ENCODE results near the gene RNPS1. TPM values are rescaled to one million over a fixed set of nuclear protein-coding genes. Genes with fewer than 3 reads are reported as not detected.

The RNPS1 gene
- total RNA-seq, 2 experiments from 2014 or later = 225 to 339 TPM

DNA sequence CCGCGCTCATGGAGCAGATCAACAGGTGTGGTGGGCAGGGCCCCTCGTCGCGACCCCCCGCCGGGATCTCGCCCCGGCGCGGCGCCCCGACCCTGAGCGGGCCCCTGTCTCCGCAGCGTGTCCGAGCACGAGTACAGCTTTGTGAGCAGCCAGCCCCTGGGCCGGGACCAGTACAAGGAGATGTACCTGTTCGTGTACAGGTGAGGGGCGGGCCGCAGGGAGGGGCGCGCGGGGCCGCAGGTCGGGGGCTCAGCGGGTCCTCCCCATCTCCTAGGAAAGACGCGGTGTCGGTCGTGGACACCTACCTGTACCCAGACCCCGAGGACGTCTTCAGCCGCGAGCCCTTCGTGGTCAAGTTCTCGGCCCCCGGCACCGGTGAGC is 30.8 kb downstream of the RNPS1 start:
- no TSS peak for BruUV-seq (replicated peaks)
- Histone ChIP-seq H3K9me2 (ENCODE audit: insufficient read depth, low read length) (no peaks in the 10 kb centered on the region), H3K4me2 (ENCODE audit: low read length) (no peak overlapping the region), H2AFZ (ENCODE audit: low read length) (no peak overlapping the region), H3K4me1 (ENCODE audit: insufficient read depth, low read length, poor library complexity, severe bottlenecking) (no peaks in the 10 kb centered on the region), H3K9me3 (ENCODE audit: low read length) (no peaks in the 10 kb centered on the region), H4K20me1 (ENCODE audit: insufficient read depth, low read length) (no peaks in the 10 kb centered on the region), H3K4me3 (ENCODE audit: low read depth, low read length, poor library complexity, severe bottlenecking) (no peak overlapping the region), H3K27ac (ENCODE audit: low read depth, low read length, poor library complexity, severe bottlenecking) (no peak overlapping the region), H3K36me3 (ENCODE audit: insufficient read depth, low read length) (peaks cover 76% of the 10 kb centered on the region), H3K79me2 (ENCODE audit: insufficient read depth, low read depth, low read length) (no peaks in the 10 kb centered on the region)
- DNase-seq (ENCODE audit: low spot score) = no peak
- ChIA-PET CTCF (ENCODE audit: unreplicated experiment) (no interaction called here), POLR2A (no interaction called here)
- TF ChIP-seq CTCF (conservative IDR thresholded peaks at IDR 0.05; ENCODE audit: low read length) = no peak
- TF ChIP-seq EZH2phosphoT487 (IDR thresholded peaks at IDR 0.05; ENCODE audit: borderline replicate concordance, low read depth, low read length) = no peak
- intact Hi-C loops (cut with micrococcal nuclease; ENCODE audit: unreplicated experiment) = no loop called here

DNA sequence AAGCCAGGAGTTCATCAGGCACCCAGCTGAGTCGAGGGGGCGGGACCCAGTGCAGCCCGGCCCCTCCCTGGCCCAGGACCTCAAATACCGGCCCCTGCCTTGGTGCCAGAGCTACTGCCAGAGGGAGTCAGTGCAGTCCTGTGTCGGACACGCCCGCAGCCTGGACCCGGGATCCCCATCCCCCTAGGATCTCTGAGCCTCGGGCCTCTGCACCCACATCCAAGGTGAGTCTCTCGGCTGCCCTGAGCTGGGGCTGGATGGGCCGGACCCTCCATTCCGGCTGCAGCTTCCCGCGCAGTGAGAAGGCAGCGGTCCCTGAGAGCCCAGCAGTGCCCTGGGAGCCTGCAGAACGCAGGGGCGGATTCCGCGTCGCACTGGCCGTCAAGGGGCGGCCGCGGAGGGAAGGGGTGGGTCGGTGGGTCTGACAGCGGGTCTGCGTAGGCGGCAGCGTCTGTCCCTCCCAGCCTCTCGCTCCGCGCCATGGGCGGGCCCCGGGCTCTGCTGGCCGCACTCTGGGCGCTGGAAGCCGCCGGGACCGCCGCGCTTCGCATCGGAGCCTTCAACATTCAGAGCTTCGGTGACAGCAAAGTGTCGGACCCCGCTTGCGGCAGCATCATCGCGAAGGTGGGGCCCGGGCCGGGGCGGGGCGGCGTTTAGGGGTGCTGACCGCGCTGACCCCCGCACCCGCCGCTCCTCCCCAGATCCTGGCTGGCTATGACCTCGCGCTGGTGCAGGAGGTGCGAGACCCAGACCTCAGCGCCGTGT is 31.4 kb downstream of the RNPS1 start, which contains the start of gene DNASE1L2:
DNASE1L2 (plus strand) TSS at position 108 of the 765 bp plus-strand sequence; CDS start at position 481, 373 bp downstream.
- H2AFZ ChIP-seq (ENCODE audit: low read length) = no peak within 1 kb of the TSS
- H3K4me3 ChIP-seq (ENCODE audit: low read depth, low read length, poor library complexity, severe bottlenecking) = no peak within 1 kb of the TSS
- no peak within 1 kb of the TSS for H3K27ac ChIP-seq (ENCODE audit: low read depth, low read length, poor library complexity, severe bottlenecking)
- ChIA-PET CTCF (ENCODE audit: unreplicated experiment) (no interaction called here), POLR2A (no interaction called here)
- H3K36me3 ChIP-seq (ENCODE audit: insufficient read depth, low read length) = peaks cover 74% of the 10 kb centered on the region
- DNase-seq (ENCODE audit: low spot score) = no peak
- intact Hi-C loops (cut with micrococcal nuclease; ENCODE audit: unreplicated experiment) = no loop called here
- no peaks in the 10 kb centered on the region for H4K20me1 ChIP-seq (ENCODE audit: insufficient read depth, low read length)
- no TSS peak for BruUV-seq (replicated peaks)
- H3K4me1 ChIP-seq (ENCODE audit: insufficient read depth, low read length, poor library complexity, severe bottlenecking) = no peaks in the 10 kb centered on the region
- no peaks in the 10 kb centered on the region for H3K9me3 ChIP-seq (ENCODE audit: low read length)
- no peaks in the 10 kb centered on the region for H3K9me2 ChIP-seq (ENCODE audit: insufficient read depth, low read length)
- H3K79me2 ChIP-seq (ENCODE audit: insufficient read depth, low read depth, low read length) = no peaks in the 10 kb centered on the region
- TF ChIP-seq CTCF (conservative IDR thresholded peaks at IDR 0.05; ENCODE audit: low read length) = no peak
- no peak for TF ChIP-seq EZH2phosphoT487 (IDR thresholded peaks at IDR 0.05; ENCODE audit: borderline replicate concordance, low read depth, low read length)
- no peak within 1 kb of the TSS for H3K4me2 ChIP-seq (ENCODE audit: low read length)

- CTCF ChIA-PET (ENCODE audit: unreplicated experiment) = interaction anchor here (0.6 kb wide), 1 partner anchor 14 kb away, joined by 16 read pairs; no protein-coding TSS in a partner anchor
- no TSS peak for BruUV-seq (replicated peaks)
- Histone ChIP-seq H3K79me2 (ENCODE audit: insufficient read depth, low read depth, low read length) (no peaks in the 10 kb centered on the region), H3K4me2 (ENCODE audit: low read length) (no peak overlapping the region), H2AFZ (ENCODE audit: low read length) (no peak overlapping the region), H3K4me3 (ENCODE audit: low read depth, low read length, poor library complexity, severe bottlenecking) (no peak overlapping the region), H4K20me1 (ENCODE audit: insufficient read depth, low read length) (no peaks in the 10 kb centered on the region), H3K36me3 (ENCODE audit: insufficient read depth, low read length) (peaks cover 72% of the 10 kb centered on the region), H3K4me1 (ENCODE audit: insufficient read depth, low read length, poor library complexity, severe bottlenecking) (no peaks in the 10 kb centered on the region), H3K27ac (ENCODE audit: low read depth, low read length, poor library complexity, severe bottlenecking) (no peak overlapping the region), H3K9me3 (ENCODE audit: low read length) (no peaks in the 10 kb centered on the region), H3K9me2 (ENCODE audit: insufficient read depth, low read length) (no peaks in the 10 kb centered on the region)
- TF ChIP-seq CTCF (conservative IDR thresholded peaks at IDR 0.05; ENCODE audit: low read length) (no peak), EZH2phosphoT487 (IDR thresholded peaks at IDR 0.05; ENCODE audit: borderline replicate concordance, low read depth, low read length) (no peak)
- no peak for DNase-seq (ENCODE audit: low spot score)
- POLR2A ChIA-PET = no interaction called here
- intact Hi-C loops (cut with micrococcal nuclease; ENCODE audit: unreplicated experiment) = no loop called here
These were observed 32.1 kb downstream of the RNPS1 start for GRCh38 chr16:2235695-2236336.

Measured in OCI-LY7 (cell line).